NOMO-1 (cell line): Measurements from ENCODE around the gene KSR2.

Experiments used
- DNase-seq, 2 experiments: peaks; one replicate each; lab custom pipeline; 2025; ENCODE audit not compliant: unreplicated experiment in 2 of 2; lab: John Stamatoyannopoulos, UW

KSR2 gene

GRCh38 chr12:117473856-117474255 lies 494.9 kb downstream of the KSR2 start:
- DNase-seq, result no peak

- no peak for DNase-seq
These were observed 495.8 kb downstream of the KSR2 start for GRCh38 chr12:117472983-117473382.

- no peak for DNase-seq
These were observed 498.0 kb downstream of the KSR2 start for GRCh38 chr12:117470804-117471203.

GRCh38 chr12:117469883-117470483 lies 498.8 kb downstream of the KSR2 start:
- DNase-seq, result no peak

- DNase-seq, result no peak
These were observed 500.8 kb downstream of the KSR2 start for GRCh38 chr12:117468016-117468415.

GRCh38 chr12:117467588-117467987 lies 501.2 kb downstream of the KSR2 start:
- no peak for DNase-seq

- DNase-seq, result no peak
These were observed 502.0 kb downstream of the KSR2 start for GRCh38 chr12:117466677-117467362.

- no peak for DNase-seq
These were observed 507.1 kb downstream of the KSR2 start for GRCh38 chr12:117461732-117462131.

GRCh38 chr12:117459229-117459628 lies 509.6 kb downstream of the KSR2 start:
- DNase-seq, result no peak

GRCh38 chr12:117457189-117457588 lies 511.6 kb downstream of the KSR2 start:
- DNase-seq, result no peak

GRCh38 chr12:117456076-117456475 lies 512.7 kb downstream of the KSR2 start:
- no peak for DNase-seq

- no peak for DNase-seq
These were observed 514.8 kb downstream of the KSR2 start for GRCh38 chr12:117453961-117454360.

- DNase-seq, result no peak
These were observed 516.7 kb downstream of the KSR2 start for GRCh38 chr12:117452112-117452511.

- no peak for DNase-seq
These were observed 518.6 kb downstream of the KSR2 start for GRCh38 chr12:117450209-117450608.

- no peak for DNase-seq
These were observed 521.0 kb downstream of the KSR2 start for GRCh38 chr12:117447665-117448366.

- DNase-seq, result peak in 1 of 2 experiments; percentile 4
These were observed 524.0 kb downstream of the KSR2 start for GRCh38 chr12:117444781-117445180.

- no peak for DNase-seq
These were observed 527.0 kb downstream of the KSR2 start for GRCh38 chr12:117441751-117442150.

GRCh38 chr12:117440384-117440783 lies 528.4 kb downstream of the KSR2 start:
- DNase-seq, result no peak

- no peak for DNase-seq
These were observed 529.2 kb downstream of the KSR2 start for GRCh38 chr12:117439531-117440001.

- DNase-seq, result no peak
These were observed 530.0 kb downstream of the KSR2 start for GRCh38 chr12:117438809-117439208.

- no peak for DNase-seq
These were observed 531.1 kb downstream of the KSR2 start for GRCh38 chr12:117437516-117438255.
